GM23338 (cell line): ENCODE data around the gene GFOD1. TPM values are rescaled to one million over a fixed set of nuclear protein-coding genes. Genes with fewer than 3 reads are reported as not detected.

Experiments used
- ATAC-seq: fragments of 200-7000 bp; cut with Tn5 transposase; 3 replicates; pipeline ENCODE4 v1.9.1; 2020
- DNase-seq: peaks from one replicate; pipeline ENCODE4 v3.0.0-alpha.2; 2015; ENCODE audit warnings: low spot score
- H2AFZ ChIP-seq: fragments of 200-600 bp; sonication (generic); 2 replicates; pipeline ENCODE4 v1.8.0; 2016; ENCODE audit warnings: antibody characterized with exemption, mild to moderate bottlenecking, moderate library complexity
- H3F3A ChIP-seq: fragments of 200-600 bp; sonication (generic); replicated peaks from 2 replicates; pipeline ENCODE4 v1.8.0; 2017; ENCODE audit warnings: antibody characterized with exemption, mixed run types, low read depth
- H3K27ac ChIP-seq: fragments of 200-600 bp; sonication (generic); 2 replicates; pipeline ENCODE4 v1.6.1; 2016; ENCODE audit warnings: low read depth
- H3K27me3 ChIP-seq: fragments of 200-600 bp; sonication (generic); 2 replicates; pipeline ENCODE4 v1.8.0; 2016; ENCODE audit warnings: mild to moderate bottlenecking, mixed run types, moderate library complexity; ENCODE audit not compliant: insufficient read depth
- H3K36me3 ChIP-seq: fragments of 200-600 bp; sonication (generic); 2 replicates; pipeline ENCODE4 v1.8.0; 2016; ENCODE audit warnings: mild to moderate bottlenecking; ENCODE audit not compliant: insufficient read depth
- H3K4me1 ChIP-seq: fragments of 200-600 bp; sonication (generic); 2 replicates; pipeline ENCODE4 v1.8.0; 2016; ENCODE audit warnings: mild to moderate bottlenecking, moderate library complexity; ENCODE audit not compliant: insufficient read depth
- H3K4me2 ChIP-seq: fragments of 200-600 bp; sonication (generic); 2 replicates; pipeline ENCODE4 v1.7.1; 2017; ENCODE audit warnings: mixed run types
- H3K4me3 ChIP-seq: fragments of 200-600 bp; sonication (generic); 2 replicates; pipeline ENCODE4 v1.6.1; 2016; ENCODE audit warnings: mixed run types
- H3K79me2 ChIP-seq: fragments of 200-600 bp; sonication (generic); replicated peaks from 2 replicates; pipeline ENCODE4 v1.8.0; 2017; ENCODE audit warnings: mild to moderate bottlenecking; ENCODE audit not compliant: insufficient read depth
- H3K9me2 ChIP-seq: fragments of 200-600 bp; sonication (generic); 2 replicates; pipeline ENCODE4 v1.8.0; 2017; ENCODE audit not compliant: insufficient read depth
- H4K20me1 ChIP-seq: fragments of 200-600 bp; sonication (generic); replicated peaks from 2 replicates; pipeline ENCODE4 v1.8.0; 2017; ENCODE audit warnings: mild to moderate bottlenecking; ENCODE audit not compliant: insufficient read depth
- H3K27ac Mint-ChIP-seq: 2 replicates; pipeline ENCODE4 v1.8.0; 2020; ENCODE audit warnings: inconsistent platforms, mild to moderate bottlenecking, moderate library complexity, mixed read lengths
- H3K27me3 Mint-ChIP-seq: 3 replicates; pipeline ENCODE4 v1.8.0; 2022; ENCODE audit warnings: low read depth, mild to moderate bottlenecking, moderate library complexity, mixed read lengths, inconsistent platforms; ENCODE audit not compliant: insufficient read depth, poor library complexity
- H3K36me3 Mint-ChIP-seq: 3 replicates; pipeline ENCODE4 v1.8.0; 2021; ENCODE audit warnings: low read depth, mild to moderate bottlenecking, inconsistent platforms, moderate library complexity, mixed read lengths
- H3K4me1 Mint-ChIP-seq: 3 replicates; pipeline ENCODE4 v1.8.0; 2020; ENCODE audit warnings: mild to moderate bottlenecking, inconsistent platforms, mixed read lengths
- H3K4me3 Mint-ChIP-seq: 3 replicates; pipeline ENCODE4 v1.8.0; 2021; ENCODE audit warnings: moderate library complexity, mild to moderate bottlenecking, inconsistent platforms, mixed read lengths
- H3K9me3 Mint-ChIP-seq: 3 replicates; pipeline ENCODE4 v1.8.0; 2020; ENCODE audit warnings: moderate library complexity, mild to moderate bottlenecking, inconsistent platforms, mixed read lengths
- CREB1 ChIP-seq: fragments of 250-450 bp; sonication (Bioruptor Pico); IDR thresholded peaks from 2 replicates; pipeline ENCODE4 v1.5.0; 2020; ENCODE audit warnings: low read depth, mild to moderate bottlenecking, moderate library complexity
- CTCF ChIP-seq, 2 experiments: fragments of 200-600 bp in 1 of 2; sonication (generic) in 1 of 2; conservative IDR thresholded peaks; 2 replicates each; pipeline versions ENCODE4 v1.5.1 to v1.6.1; 2016 to 2017; ENCODE audit warnings: antibody characterized with exemption in 2 of 2, low read depth in 2 of 2, mild to moderate bottlenecking in 2 of 2, moderate library complexity in 1 of 2
- ETS1 ChIP-seq: IDR thresholded peaks from 2 replicates; pipeline ENCODE4 v1.6.1; 2016; ENCODE audit warnings: antibody characterized with exemption
- JUNB ChIP-seq: IDR thresholded peaks from one replicate; pipeline ENCODE4 v1.6.1; 2016; ENCODE audit warnings: antibody characterized with exemption; ENCODE audit not compliant: unreplicated experiment
- NANOG ChIP-seq: IDR thresholded peaks from 2 replicates; pipeline ENCODE4 v1.6.1; 2016; ENCODE audit warnings: antibody characterized with exemption, borderline replicate concordance
- POLR2AphosphoS5 ChIP-seq: IDR thresholded peaks from 2 replicates; pipeline ENCODE4 v1.6.1; 2016; ENCODE audit warnings: antibody characterized with exemption, low read depth
- REST ChIP-seq: IDR thresholded peaks from one replicate; pipeline ENCODE4 v1.6.1; 2018; ENCODE audit warnings: antibody characterized with exemption; ENCODE audit not compliant: unreplicated experiment
- STAT1 ChIP-seq: IDR thresholded peaks from one replicate; pipeline ENCODE4 v1.6.1; 2016; ENCODE audit warnings: antibody characterized with exemption; ENCODE audit not compliant: unreplicated experiment
- ZNF331 ChIP-seq: fragments of 250-450 bp; sonication (Bioruptor Pico); IDR thresholded peaks from 2 replicates; pipeline ENCODE4 v1.5.0; 2020; ENCODE audit warnings: low read depth, mild to moderate bottlenecking, moderate library complexity
- polyA plus RNA-seq: library from polyadenylated mRNA; unstranded; fragments of >200 nt; fragmentation: Nextera tagmentation; extraction: Ambion mirVana; gene quantifications from 2 replicates; pipeline ENCODE4 v1.2.1, GENCODE V29; 2016
- total RNA-seq: library from RNA; depleted of rRNA; stranded (reverse); fragments of >200 nt; shearing (Covaris generic); gene quantifications from 2 replicates; pipeline ENCODE4 v1.2.3, GENCODE V29; 2014

GFOD1 gene
- total and polyA plus RNA-seq, 2 experiments from 2014 or later, result 4.9 to 12.8 TPM

- no peaks in the 10 kb centered on the region for H4K20me1 ChIP-seq
- Mint-ChIP-seq H3K4me1 (peaks cover 75% of the 10 kb centered on the region), H3K27ac (peak overlapping the region; percentile 99), H3K27me3 (peaks cover 13% of the 10 kb centered on the region), H3K9me3 (no peaks in the 10 kb centered on the region), H3K4me3 (peak overlapping the region; percentile 34), H3K36me3 (peaks cover 12% of the 10 kb centered on the region)
- H3F3A ChIP-seq, result peaks cover 7% of the 10 kb centered on the region; the same call in 1 of the 2 replicates
- DNase-seq, result peak; percentile 43
- H3K4me2 ChIP-seq, result peak overlapping the region; percentile 36
- H3K9me2 ChIP-seq, result no peaks in the 10 kb centered on the region
- no peaks in the 10 kb centered on the region for H3K27me3 ChIP-seq
- H2AFZ ChIP-seq, result no peak overlapping the region
- H3K27ac ChIP-seq, result peak overlapping the region; percentile 99
- no peaks in the 10 kb centered on the region for H3K36me3 ChIP-seq
- no peaks in the 10 kb centered on the region for H3K79me2 ChIP-seq
- peaks cover 29% of the 10 kb centered on the region for H3K4me1 ChIP-seq
- peak overlapping the region; percentile 14 for H3K4me3 ChIP-seq
- peak; percentile 24 for ATAC-seq
- no peak for TF ChIP-seq CREB1 (CRISPR knock-in tag)
- no peak for TF ChIP-seq STAT1
Observed at GRCh38 chr6:13421425-13422059, 65.9 kb downstream of the GFOD1 start.

GRCh38 chr6:13420269-13420668, 67.1 kb downstream of the GFOD1 start:
- peaks cover 67% of the 10 kb centered on the region for H3K4me1 Mint-ChIP-seq
- TF ChIP-seq POLR2AphosphoS5 (no peak), ETS1 (no peak), REST (no peak), NANOG (no peak), JUNB (no peak), CREB1 (CRISPR knock-in tag) (no peak), STAT1 (no peak), ZNF331 (no peak), CTCF (conservative IDR thresholded peaks at IDR 0.05; ENCODE audit: low read depth in 2 of 2) (no peak)

More at GRCh38 chr6:13420269-13420668, 67.1 kb downstream of the GFOD1 start:
- H3K27ac Mint-ChIP-seq, result peak overlapping the region; percentile 56; the same call in 1 of the 2 replicates
- H3K4me2 ChIP-seq, result no peak overlapping the region
- no peaks in the 10 kb centered on the region for H3K36me3 ChIP-seq
- no peaks in the 10 kb centered on the region for H3K79me2 ChIP-seq
- H3K9me3 Mint-ChIP-seq, result no peaks in the 10 kb centered on the region
- no peaks in the 10 kb centered on the region; the same call in 1 of the 2 replicates for H3K9me2 ChIP-seq
- no peak overlapping the region for H2AFZ ChIP-seq
- H3F3A ChIP-seq, result peaks cover 7% of the 10 kb centered on the region; the same call in 1 of the 2 replicates
- H3K27me3 ChIP-seq, result no peaks in the 10 kb centered on the region
- no peaks in the 10 kb centered on the region for H4K20me1 ChIP-seq
- H3K27me3 Mint-ChIP-seq, result peaks cover 11% of the 10 kb centered on the region
- ATAC-seq (no peak), DNase-seq (no peak)
- no peak overlapping the region for H3K4me3 Mint-ChIP-seq
- H3K36me3 Mint-ChIP-seq, result peaks cover 17% of the 10 kb centered on the region
- peak overlapping the region; percentile 99; the same call in 1 of the 2 replicates for H3K27ac ChIP-seq
- H3K4me1 ChIP-seq, result peaks cover 29% of the 10 kb centered on the region
- no peak overlapping the region for H3K4me3 ChIP-seq
